Stimulated activated CD8-positive, alpha-beta memory T cell treated with anti-CD3 and anti-CD28 coated beads, Interleukin-2, amount 100 ng/mL, for 1 hour (primary cell): ENCODE measurements around the gene C20orf141.
"Not testable (repeated sequence)": the region's sequence is repeated elsewhere in the genome, so short reads cannot be mapped to it uniquely, and the experiment has no call there.

Source experiments
- DNase-seq, 2 donors: peaks; one replicate each; pipeline ENCODE4 v3.0.0-alpha.2; 2020; ENCODE audit warnings: low read depth in 2 of 2

Gene C20orf141

DNA sequence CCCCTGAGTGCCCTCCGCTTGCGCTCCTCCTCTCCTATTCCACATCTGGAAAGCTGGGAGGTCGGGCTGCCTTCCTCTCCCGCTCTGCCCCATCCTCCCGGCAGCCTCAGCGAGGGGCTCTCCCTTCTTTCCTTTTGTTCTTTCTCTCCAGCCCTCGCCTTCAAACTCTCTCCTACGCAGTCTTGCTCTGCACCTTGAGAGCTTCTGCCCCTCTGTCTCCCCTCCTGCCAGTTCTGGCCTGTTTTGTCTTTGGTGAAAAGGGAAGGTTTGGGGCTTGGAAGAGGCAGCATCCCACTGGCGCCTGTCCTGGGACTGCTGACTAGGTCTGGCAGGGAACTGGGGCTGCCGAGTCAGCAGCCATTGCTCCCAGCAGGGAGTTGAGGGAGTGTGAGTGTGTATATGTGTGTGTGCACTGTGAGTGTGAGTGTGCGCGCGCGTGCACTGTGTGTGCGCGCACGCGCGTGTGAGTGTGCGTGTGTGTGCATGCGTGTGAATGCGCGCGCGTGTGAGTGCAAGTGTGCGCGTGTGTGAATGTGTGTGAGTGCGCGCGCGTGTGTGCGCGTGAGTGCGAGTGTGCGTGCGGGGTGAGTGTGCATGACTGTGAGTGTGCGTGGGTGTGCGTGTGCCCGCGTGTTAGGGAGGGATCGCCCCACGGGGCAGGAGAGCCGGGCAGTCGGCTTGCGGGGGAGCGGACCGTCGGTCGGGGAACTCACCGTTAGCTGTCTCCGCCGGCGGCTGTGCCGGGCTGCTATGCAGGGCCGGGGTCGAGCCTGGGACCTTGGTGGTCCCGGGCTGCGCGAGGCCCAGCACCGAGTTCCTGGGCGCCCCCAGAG, 14.9 kb upstream of the C20orf141 start:
- DNase-seq, result no peak

DNA sequence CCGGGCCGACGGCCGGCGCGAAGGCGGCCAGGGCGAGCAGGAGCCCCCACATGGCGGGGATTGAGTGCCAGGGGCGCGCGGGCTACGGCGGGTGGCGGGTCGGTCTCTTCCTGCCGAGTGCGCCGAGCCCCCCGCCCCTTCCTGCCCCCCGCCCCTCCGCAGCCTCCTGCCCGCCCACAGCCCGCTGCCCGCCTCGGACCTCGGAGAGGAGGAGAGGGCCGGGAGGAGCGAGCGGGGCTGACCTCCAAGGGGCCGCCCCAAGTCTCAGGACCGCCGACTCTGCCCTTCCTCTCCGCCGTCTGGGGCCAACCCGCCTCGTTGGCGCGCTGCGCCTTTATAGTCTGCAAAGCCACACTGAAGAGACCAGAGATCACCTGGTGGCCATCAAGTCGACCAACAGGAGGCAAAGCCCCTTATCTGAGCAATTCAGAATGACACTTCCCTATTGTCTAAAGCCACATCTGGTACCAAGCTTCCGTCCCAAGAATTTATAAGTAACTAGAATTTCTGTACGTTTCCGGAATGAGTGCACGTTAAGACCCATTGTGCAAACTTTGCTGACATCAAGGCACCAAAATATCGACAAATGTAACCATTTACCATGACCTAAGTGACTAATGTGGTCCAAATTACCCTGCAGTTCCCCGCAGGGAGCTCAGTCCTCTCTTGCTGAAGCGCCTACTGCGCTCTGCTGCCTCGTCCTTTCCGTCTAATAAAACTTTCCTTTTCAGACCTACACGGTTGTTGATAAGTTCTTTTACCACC, 14.1 kb upstream of the C20orf141 start, which contains the start of gene CPXM1:
CPXM1 (minus strand) TSS at position 107 of the 765 bp plus-strand sequence; CDS start at position 52, 55 bp downstream.
- no peak for DNase-seq

DNA sequence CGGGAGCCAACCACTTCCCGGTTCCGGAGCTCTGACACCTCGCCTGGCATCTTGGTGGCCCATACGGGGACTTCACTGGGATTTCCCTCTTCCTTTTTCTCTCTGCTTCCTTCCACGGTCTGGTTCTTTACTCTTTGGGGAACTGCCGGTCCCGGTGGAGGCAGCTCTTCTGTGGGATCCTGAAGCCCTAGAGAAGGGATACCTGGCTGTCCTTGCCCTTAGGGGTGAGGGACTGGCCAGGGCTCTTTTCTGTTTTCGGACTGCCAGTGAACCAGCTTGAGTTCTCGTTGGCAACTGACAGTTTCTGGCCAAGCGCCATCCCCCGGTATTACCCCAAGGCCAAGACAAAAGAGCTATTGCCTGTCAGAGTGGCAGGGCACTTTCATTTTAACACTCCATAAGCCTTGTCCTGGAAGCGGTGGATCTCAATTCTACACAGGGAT, 13.5 kb upstream of the C20orf141 start:
- DNase-seq, result no peak

- no peak for DNase-seq
These were observed 10.6 kb upstream of the C20orf141 start for GRCh38 chr20:2804041-2804828.

GRCh38 chr20:2804852-2805688, 9.7 kb upstream of the C20orf141 start:
- DNase-seq, result no peak

DNA sequence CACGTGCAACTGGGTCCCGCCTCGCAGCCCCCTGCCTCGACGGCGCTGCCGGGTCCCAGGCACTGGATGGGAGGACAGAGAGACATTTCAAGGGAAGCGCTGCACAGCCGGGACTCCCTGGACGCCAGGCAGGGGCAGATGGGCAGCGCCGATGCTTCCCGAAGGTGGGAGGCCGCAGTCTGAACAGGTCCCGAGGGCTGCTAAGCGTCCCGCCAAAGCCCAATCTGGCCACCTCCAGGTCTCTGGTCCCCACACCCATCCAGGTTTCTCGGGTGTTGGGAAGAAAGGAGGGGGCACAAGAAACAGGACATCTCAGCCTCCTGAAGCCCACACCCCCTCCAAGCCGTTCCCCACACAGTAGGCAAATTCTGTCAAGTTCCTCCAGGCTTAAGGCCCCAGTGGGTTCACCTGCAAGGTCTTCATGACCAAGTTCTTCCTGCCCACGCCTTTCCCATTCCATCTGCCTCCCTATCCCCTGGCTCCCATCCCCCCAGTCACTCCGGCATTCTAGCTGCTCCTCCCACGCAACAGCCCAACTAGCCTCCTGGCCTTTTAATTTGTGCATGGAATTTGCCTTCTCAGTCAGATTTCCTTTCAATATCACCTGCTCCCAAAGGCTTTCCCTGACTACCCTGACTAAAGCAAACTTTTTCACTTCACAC, 9.0 kb upstream of the C20orf141 start:
- DNase-seq, result no peak

DNA sequence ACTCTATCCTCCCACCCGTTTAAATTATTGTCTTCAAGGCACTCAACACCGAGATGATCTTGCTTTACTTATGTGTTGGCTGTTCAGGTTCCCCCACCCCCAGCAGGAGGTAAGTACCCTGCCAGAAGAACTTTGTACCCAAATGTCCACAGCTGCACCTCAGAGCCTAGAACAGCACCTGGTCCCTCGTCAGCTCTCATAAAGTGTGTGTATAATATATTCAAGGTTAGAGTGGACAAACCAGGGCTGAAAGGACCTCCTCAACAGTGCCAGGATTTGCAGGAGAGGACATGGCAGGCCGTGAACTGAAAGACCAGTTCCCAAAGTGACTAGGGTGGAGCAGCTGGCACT, 8.5 kb upstream of the C20orf141 start:
- no peak for DNase-seq

DNA sequence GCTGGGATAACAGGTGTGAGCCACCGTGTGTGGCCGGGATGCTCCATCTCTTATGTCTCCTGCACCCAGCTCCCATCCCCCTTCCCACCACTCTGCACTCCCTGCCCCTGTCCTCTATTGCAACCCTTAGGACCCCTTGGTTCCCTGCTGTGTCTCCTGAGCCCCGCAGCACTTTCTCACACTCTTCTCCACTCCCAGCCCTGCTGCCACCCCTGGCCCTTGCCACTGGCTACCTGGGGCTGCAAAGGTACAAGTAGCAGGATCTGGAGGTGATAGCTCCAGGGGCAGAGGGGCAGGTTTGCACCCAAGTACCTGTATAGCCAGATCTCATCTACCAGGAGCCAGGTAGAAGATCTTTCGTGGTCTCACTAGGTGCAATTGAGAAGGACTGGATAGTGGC, 7.8 kb upstream of the C20orf141 start:
- no peak for DNase-seq

DNA sequence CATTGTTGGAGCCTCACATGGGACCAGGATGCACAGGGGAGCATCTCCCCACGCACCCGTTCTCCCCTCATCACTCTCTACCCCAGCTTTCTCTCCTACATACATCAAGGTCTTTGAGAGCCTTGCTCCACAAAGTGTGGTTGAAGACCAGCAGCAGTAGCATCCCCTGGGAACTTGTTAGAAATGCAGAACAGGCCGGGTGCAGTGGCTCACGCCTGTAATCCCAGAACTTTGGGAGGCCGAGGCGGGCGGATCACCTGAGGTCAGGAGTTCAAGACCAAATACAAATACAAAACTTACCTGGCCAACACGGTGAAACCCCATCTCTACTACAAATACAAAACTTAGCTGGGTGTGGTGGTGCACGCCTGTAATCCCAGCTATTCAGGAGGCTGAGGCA, 6.9 kb upstream of the C20orf141 start:
- DNase-seq, result not testable (repeated sequence)

DNA sequence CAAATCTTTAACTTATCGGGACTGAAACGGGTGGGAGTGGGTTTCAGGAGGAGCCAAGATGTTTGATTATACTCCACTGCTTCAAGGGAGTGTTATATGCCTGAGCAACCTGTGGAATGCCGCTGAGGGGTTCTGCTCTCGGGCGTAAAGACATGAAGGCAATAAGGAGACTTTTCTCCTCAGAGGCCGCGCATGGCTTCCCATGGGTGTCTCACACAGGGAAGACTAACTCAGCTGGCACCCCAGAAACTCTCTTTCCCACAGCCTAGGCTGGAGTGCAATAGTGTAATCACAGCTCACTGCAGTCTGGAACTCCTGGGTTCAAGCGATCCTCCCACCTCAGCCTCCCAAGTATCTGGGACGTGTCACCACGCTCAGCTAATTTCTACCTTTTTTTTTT, 5.1 kb upstream of the C20orf141 start:
- DNase-seq, result no peak

GRCh38 chr20:2812189-2812588, 2.6 kb upstream of the C20orf141 start:
- no peak for DNase-seq

- DNase-seq, result no peak
These were observed 711 bp upstream of the C20orf141 start for GRCh38 chr20:2814076-2814475.

DNA sequence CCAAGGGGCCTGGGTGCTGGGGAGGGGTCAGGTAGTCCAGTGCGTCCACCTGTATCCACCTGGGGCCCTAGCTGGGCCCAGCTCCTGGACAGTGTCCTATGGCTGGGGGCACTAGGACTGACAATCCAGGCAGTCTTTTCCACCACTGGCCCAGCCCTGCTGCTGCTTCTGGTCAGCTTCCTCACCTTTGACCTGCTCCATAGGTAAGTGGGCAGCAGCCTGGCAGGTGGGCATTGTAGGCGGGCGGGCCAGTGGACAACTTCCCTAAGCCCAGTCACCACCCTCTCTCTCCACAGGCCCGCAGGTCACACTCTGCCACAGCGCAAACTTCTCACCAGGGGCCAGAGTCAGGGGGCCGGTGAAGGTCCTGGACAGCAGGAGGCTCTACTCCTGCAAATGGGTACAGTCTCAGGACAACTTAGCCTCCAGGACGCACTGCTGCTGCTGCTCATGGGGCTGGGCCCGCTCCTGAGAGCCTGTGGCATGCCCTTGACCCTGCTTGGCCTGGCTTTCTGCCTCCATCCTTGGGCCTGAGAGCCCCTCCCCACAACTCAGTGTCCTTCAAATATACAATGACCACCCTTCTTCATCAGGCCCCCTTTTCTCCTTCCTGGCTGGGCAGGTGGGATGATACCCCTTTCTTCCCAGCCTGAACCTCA, 584 bp downstream of the C20orf141 start:
- no peak for DNase-seq

GRCh38 chr20:2816030-2816582, 1.3 kb downstream of the C20orf141 start, which contains the start of gene TMEM239:
Gene TMEM239, plus strand, starts transcription at chr20:2816364. Its CDS starts 191 bp downstream, at chr20:2816555.
- DNase-seq, result no peak

GRCh38 chr20:2816583-2817340, 2.0 kb downstream of the C20orf141 start:
- no peak for DNase-seq

- DNase-seq, result no peak
These were observed 2.5 kb downstream of the C20orf141 start for GRCh38 chr20:2817341-2817726.

DNA sequence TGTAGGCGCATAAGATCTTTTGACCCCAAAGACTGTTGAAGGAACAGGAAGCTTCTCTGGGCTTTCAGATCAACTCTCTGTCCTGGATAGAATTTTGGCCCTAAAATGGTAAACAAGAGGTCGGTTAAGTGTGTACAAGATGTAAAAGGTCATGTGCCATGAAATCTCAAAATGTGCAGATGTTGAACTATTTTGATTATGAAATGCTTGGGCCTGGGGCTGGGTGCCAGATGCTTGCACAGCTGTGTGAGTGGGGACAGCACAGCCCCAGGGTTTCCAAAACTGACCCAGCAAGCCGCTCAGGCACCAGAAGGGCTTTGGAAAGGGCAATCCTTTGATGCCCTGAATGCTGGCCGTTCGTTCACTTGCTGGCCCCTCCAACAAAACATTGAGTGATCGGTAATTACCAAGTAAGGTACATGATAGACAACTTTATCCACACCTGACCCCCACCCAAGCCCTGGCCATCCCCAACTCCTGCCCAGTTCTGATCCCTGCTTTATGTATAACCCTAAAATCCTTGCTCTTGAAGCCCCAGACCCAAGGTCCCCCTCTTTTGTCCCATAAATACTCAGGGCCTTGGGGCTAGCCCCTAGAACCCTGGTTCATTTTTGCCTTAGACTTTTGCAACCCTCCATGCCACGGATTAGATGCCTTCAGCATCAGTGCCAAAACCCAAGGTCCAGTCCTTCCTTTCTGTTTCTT, 3.3 kb downstream of the C20orf141 start:
- DNase-seq, result no peak
